Thyroid gland (tissue), 4 donors: ENCODE data around the gene BCAS1. TPM values are rescaled to one million over a fixed set of nuclear protein-coding genes. Genes with fewer than 3 reads are reported as not detected.

ENCODE experiments used
- DNase-seq, 2 donors: peaks; one replicate each; pipeline ENCODE4 v3.0.0-alpha.2; 2019
- H3K27ac ChIP-seq, 3 donors: fragments of 200-600 bp; sonication (generic); 1 replicate in 2 of 3; 2 replicates in 1 of 3; pipeline ENCODE4 v1.5.1; 2016 to 2019; ENCODE audit warnings: mild to moderate bottlenecking in 1 of 3, moderate library complexity in 1 of 3
- H3K27me3 ChIP-seq: fragments of 200-600 bp; sonication (generic); one replicate; pipeline ENCODE4 v1.5.1; 2019
- H3K36me3 ChIP-seq, 2 donors: fragments of 200-600 bp; sonication (generic); one replicate each; pipeline ENCODE4 v1.5.1; 2016 to 2019
- H3K4me1 ChIP-seq, 2 donors: fragments of 200-600 bp; sonication (generic); one replicate each; pipeline ENCODE4 v1.5.1; 2017 to 2019
- H3K4me3 ChIP-seq, 3 donors: fragments of 200-600 bp; sonication (generic); replicated peaks in 1 of 3; 1 replicate in 2 of 3; 2 replicates in 1 of 3; pipeline ENCODE4 v1.5.1; 2016; ENCODE audit warnings: mild to moderate bottlenecking in 1 of 3
- H3K9me3 ChIP-seq: fragments of 200-600 bp; sonication (generic); one replicate; pipeline ENCODE4 v1.5.1; 2017
- POLR2A ChIP-seq, 2 donors: fragments of 450-650 bp; IDR thresholded peaks; one replicate each; pipeline ENCODE4 v1.6.1; 2017; ENCODE audit warnings: antibody characterized with exemption in 2 of 2, mild to moderate bottlenecking in 2 of 2, moderate library complexity in 1 of 2
- WGBS, 2 donors: methylation state at CpG; one replicate each; pipeline ENCODE4 v1.1.5; 2017; 5-methylcytosine and 5-hydroxymethylcytosine counted together
- intact Hi-C: fragments of 100-400 bp; cut with DNase I; formaldehyde crosslinking; loops from one replicate; pipeline ENCODE4 v1.15.1; 2023
- total RNA-seq, 4 donors: library from RNA; depleted of rRNA; stranded (reverse); fragments of >200 nt; gene quantifications; one replicate each; pipeline ENCODE4 v1.2.3, GENCODE V29; 2016
- TF ChIP-seq, protein P1 (sequence below), 6 experiments: fragments of 200-600 bp in 3 of 6; fragments of 450-650 bp in 3 of 6; sonication (generic) in 3 of 6; IDR thresholded peaks; one replicate each; pipeline ENCODE4 v1.5.1; 2016 to 2019; ENCODE audit warnings: antibody characterized with exemption in 6 of 6, mild to moderate bottlenecking in 2 of 6, inconsistent platforms in 1 of 6, moderate library complexity in 1 of 6

BCAS1 gene
- total RNA-seq, 4 donors from 2014 or later, result 0.11 TPM; not detected in 3

DNA sequence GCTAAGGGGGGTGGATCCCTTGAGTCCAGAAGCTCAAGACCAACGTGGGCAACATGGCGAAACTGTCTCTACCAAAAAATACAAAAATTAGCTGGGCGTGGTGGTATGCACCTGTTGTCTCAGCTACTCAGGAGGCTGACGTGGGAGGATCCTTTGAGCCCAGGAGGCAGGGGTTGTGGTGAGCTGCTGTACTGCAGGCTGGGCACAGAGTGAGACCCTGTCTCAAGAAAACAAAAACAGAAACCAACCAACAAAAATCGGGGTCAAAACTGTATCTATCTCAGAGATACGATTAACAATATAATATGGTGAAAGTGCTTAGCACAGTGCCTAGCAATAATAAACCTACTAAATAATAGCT, 20.7 kb upstream of the BCAS1 start:
- H3K9me3 ChIP-seq, result no peaks in the 10 kb centered on the region
- no peak overlapping the region for H3K27ac ChIP-seq
- no peak overlapping the region for H3K4me3 ChIP-seq
- WGBS, 2 donors, result 68 to 92% methylated on average over 6 of the region's 6 CpGs
- intact Hi-C loops, result loop anchor here (10.0 kb wide), 1 partner anchor 554 kb away; no protein-coding TSS in a partner anchor
- H3K27me3 ChIP-seq, result no peaks in the 10 kb centered on the region
- no peak for DNase-seq
- H3K4me1 ChIP-seq, result no peaks in the 10 kb centered on the region
- TF ChIP-seq POLR2A (IDR thresholded peaks at IDR 0.05), result no peak
- TF ChIP-seq, protein P1, sequence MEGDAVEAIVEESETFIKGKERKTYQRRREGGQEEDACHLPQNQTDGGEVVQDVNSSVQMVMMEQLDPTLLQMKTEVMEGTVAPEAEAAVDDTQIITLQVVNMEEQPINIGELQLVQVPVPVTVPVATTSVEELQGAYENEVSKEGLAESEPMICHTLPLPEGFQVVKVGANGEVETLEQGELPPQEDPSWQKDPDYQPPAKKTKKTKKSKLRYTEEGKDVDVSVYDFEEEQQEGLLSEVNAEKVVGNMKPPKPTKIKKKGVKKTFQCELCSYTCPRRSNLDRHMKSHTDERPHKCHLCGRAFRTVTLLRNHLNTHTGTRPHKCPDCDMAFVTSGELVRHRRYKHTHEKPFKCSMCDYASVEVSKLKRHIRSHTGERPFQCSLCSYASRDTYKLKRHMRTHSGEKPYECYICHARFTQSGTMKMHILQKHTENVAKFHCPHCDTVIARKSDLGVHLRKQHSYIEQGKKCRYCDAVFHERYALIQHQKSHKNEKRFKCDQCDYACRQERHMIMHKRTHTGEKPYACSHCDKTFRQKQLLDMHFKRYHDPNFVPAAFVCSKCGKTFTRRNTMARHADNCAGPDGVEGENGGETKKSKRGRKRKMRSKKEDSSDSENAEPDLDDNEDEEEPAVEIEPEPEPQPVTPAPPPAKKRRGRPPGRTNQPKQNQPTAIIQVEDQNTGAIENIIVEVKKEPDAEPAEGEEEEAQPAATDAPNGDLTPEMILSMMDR (IDR thresholded peaks at IDR 0.05), result no peak
- H3K36me3 ChIP-seq, result no peaks in the 10 kb centered on the region

DNA sequence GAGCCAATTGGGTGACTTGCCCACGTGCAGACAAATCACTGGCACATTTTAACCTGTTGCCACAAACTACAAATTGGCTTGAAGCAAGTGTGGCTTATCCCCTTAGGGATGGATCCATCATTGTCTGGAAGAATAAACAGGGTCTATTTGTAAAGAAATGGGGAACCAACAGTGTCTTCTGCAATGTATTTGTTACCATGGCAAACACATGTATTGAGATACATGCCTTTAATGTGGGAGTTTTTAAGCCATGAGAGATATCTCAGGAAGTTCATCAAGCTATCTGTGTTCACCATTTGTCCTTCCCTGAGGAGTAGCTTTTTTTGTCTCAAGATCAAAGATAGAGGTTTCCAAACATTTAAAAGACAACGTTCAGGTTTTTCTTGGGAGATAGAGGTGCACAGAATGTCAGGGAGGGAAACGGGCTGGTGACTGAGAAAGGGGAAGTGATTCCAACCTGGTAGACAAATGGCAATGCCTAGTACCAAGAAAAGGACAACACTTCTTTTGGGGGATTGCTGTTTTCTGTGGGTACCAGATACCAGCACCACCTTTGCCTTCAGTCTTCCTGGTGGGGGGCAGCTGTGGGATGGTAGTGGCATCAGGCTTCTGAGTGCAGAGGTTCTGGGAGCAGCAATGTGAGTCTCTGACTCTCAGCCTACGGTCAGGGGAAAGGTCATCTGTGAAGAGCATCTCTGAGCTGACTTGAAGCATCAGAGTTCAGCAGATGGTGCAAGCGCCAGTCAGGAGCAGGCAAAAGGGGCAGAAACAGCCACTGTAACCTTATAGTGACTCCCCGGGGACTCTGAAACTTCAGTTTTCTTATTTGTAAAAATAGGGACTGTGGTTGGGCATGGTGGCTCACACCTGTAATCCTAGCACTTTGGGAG, 20.1 kb upstream of the BCAS1 start:
- H3K36me3 ChIP-seq, result no peaks in the 10 kb centered on the region
- intact Hi-C loops, result loop anchor here (10.0 kb wide), 1 partner anchor 554 kb away; no protein-coding TSS in a partner anchor
- no peaks in the 10 kb centered on the region for H3K27me3 ChIP-seq
- DNase-seq, result no peak
- TF ChIP-seq, protein P1 (IDR thresholded peaks at IDR 0.05), result no peak
- TF ChIP-seq POLR2A (IDR thresholded peaks at IDR 0.05), result no peak
- no peaks in the 10 kb centered on the region for H3K4me1 ChIP-seq
- whole genome bisulfite sequencing, 2 donors, result 74 to 76% methylated on average over 6 of the region's 6 CpGs
- no peak overlapping the region for H3K27ac ChIP-seq
- no peaks in the 10 kb centered on the region for H3K9me3 ChIP-seq
- no peak overlapping the region for H3K4me3 ChIP-seq

DNA sequence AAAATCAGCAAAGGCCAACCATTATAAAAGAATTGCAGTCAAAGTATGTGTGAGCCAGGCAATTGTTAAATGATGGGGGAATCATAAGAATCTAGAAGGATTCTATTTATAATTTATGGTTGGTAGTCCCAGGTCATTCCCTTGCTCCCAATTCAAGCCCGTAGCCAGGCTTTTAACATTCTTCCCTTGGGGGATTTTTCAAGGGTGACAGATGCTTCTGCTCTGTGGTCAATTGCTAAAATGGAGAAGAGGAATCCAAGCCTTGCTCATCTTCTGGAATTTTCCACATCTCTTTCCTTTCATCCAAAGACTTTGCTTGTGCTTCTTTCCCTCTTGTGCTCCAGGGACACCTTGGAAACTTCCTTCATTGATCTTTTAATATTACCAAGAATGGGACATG, 18.0 kb upstream of the BCAS1 start:
- Histone ChIP-seq H3K9me3 (no peaks in the 10 kb centered on the region), H3K36me3 (no peaks in the 10 kb centered on the region), H3K27ac (no peak overlapping the region), H3K4me3 (no peak overlapping the region), H3K27me3 (no peaks in the 10 kb centered on the region), H3K4me1 (no peaks in the 10 kb centered on the region)
- TF ChIP-seq POLR2A (IDR thresholded peaks at IDR 0.05), result no peak
- TF ChIP-seq, protein P1 (IDR thresholded peaks at IDR 0.05), result no peak
- DNase-seq, result no peak
- 63 to 72% methylated on average over 1 of the region's 1 CpG for WGBS, 2 donors
- intact Hi-C loops, result no loop called here

DNA sequence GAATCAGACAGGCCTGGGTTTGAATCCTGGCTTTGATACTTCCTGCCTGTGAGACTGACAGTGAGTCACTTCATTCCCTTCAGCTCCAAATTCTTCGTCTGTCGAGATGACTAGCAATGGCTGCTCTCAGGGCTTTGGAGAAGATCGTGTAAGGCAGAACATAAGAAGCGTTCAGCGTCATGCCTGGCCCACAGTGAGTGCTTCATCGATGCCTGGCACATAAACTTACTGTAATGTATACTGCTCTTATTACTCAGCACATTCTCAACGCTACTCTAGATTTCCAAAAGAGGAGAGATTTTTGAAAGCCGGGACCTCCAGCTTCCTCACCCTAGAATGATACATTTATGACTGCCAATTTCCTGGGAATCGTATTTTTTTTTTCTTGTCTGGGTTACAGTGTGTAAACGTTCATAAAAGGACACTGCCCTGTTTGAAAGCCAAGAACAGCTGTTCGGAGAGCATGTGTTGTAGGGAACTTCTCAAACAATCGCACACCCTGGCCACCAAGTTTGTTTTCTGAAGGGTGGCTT, 16.2 kb upstream of the BCAS1 start:
- Histone ChIP-seq H3K27ac (no peak overlapping the region), H3K9me3 (no peaks in the 10 kb centered on the region), H3K4me1 (no peaks in the 10 kb centered on the region), H3K27me3 (no peaks in the 10 kb centered on the region), H3K4me3 (no peak overlapping the region), H3K36me3 (no peaks in the 10 kb centered on the region)
- intact Hi-C loops, result no loop called here
- no peak for DNase-seq
- WGBS, 2 donors, result 67 to 71% methylated on average over 12 of the region's 12 CpGs
- TF ChIP-seq, protein P1 (IDR thresholded peaks at IDR 0.05), result no peak
- no peak for TF ChIP-seq POLR2A (IDR thresholded peaks at IDR 0.05)

DNA sequence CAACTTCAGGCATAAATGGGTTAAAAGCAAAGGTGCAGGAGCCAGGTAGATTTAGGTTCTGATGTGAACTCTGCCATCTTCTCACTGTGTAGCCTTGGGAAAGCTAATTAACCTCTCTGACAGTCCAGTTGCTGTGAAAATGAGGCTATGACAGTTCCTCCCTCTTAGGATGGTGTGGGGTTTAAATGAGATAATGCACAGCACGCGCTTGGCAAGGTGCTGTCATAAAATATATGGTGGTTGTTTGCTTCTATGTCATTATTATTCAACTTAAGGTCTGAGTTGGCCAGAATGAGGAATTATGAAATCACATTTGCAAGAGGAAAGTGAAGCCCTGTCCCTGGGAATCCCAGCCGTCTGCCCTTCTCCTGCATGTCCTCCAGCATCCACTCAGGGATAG, 15.5 kb upstream of the BCAS1 start:
- H3K36me3 ChIP-seq, result no peaks in the 10 kb centered on the region
- no peak overlapping the region for H3K27ac ChIP-seq
- intact Hi-C loops, result no loop called here
- TF ChIP-seq, protein P1 (IDR thresholded peaks at IDR 0.05), result no peak
- no peak for TF ChIP-seq POLR2A (IDR thresholded peaks at IDR 0.05)
- 91 to 96% methylated on average over 3 of the region's 3 CpGs for WGBS, 2 donors
- H3K4me3 ChIP-seq, result no peak overlapping the region
- no peaks in the 10 kb centered on the region for H3K4me1 ChIP-seq
- no peaks in the 10 kb centered on the region for H3K27me3 ChIP-seq
- H3K9me3 ChIP-seq, result no peaks in the 10 kb centered on the region
- DNase-seq, result no peak
